Choroid plexus epithelial cell (primary cell): ENCODE results near the gene NLRP14.
A peak's percentile ranks its signal among the peaks of the same experiment; 100 is the strongest.

Experiments used
- DNase-seq: peaks from one replicate; pipeline ENCODE4 v3.0.0-alpha.2; 2010; ENCODE audit warnings: low read depth
- H3K4me3 ChIP-seq: 2 replicates; pipeline ENCODE4 v1.5.1; 2011; ENCODE audit warnings: low read depth, mild to moderate bottlenecking, control low read depth, low read length, moderate library complexity
- CTCF ChIP-seq: conservative IDR thresholded peaks from 2 replicates; pipeline ENCODE4 v1.5.1; 2011; ENCODE audit warnings: low read depth, mild to moderate bottlenecking, control low read depth, inconsistent platforms, low read length, moderate library complexity

NLRP14 gene

GRCh38 chr11:7020183-7020917 lies at the start of gene NLRP14, which contains the start of gene ZNF214:
Gene NLRP14, plus strand, starts transcription at chr11:7020479. Its CDS starts 18,108 bp downstream, at chr11:7038587.
Gene ZNF214, minus strand, starts transcription at chr11:7020346. Its CDS starts 17,511 bp downstream, at chr11:7002835.
- TF ChIP-seq CTCF: no peak
- peak; percentile 95 for DNase-seq
- peak within 1 kb of the TSS; percentile 92 for H3K4me3 ChIP-seq

DNA sequence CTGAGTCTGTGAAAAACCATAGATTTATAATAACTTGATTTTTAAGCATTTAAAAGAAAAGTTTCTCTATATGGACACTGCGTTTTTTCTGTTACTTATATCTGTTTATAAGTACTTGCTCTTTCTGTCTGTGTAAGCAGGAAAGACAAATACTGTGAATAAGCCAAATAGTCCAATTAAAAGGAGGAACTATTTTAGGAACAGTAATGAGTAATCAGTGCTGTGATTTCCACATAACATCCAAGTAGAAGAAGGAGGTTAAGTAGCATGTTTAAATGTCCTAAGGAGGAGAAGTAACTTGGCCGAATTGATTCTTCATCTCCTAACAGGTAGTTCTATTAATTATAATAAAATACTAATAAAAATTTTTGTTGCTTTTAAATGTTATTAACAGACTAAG lies 40.9 kb upstream of the NLRP14 start:
- TF ChIP-seq CTCF: no peak
- H3K4me3 ChIP-seq: no peak overlapping the region
- DNase-seq: peak; percentile 13

- TF ChIP-seq CTCF: no peak
- no peak for DNase-seq
- H3K4me3 ChIP-seq: no peak overlapping the region
These were observed 33.8 kb upstream of the NLRP14 start for GRCh38 chr11:6986487-6986886.

DNA sequence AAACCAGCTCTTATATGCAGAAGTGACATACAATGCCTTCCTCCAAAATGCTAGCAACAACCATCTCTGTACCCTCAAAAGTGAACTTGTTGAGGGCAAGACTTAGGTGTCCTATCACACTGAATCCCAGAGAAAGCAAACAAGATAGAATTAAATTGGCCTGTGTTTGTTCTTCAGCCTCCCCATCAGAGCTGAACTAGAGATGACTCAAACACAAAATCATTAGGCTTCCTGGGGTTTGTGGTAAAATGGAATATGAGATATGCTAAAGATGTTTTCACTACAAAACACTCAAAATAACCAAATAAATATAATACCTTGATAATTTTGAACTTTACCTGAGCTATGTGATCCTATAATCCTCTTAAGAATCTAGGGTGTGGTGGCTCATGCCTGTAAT lies 31.8 kb upstream of the NLRP14 start:
- peak; percentile 72 for DNase-seq

GRCh38 chr11:6991227-6991626 lies 29.1 kb upstream of the NLRP14 start:
- no peak for DNase-seq
- H3K4me3 ChIP-seq: no peak overlapping the region
- TF ChIP-seq CTCF: no peak

More for the DNA sequence above, 31.8 kb upstream of the NLRP14 start:
- no peak overlapping the region for H3K4me3 ChIP-seq
- TF ChIP-seq CTCF: no peak

DNA sequence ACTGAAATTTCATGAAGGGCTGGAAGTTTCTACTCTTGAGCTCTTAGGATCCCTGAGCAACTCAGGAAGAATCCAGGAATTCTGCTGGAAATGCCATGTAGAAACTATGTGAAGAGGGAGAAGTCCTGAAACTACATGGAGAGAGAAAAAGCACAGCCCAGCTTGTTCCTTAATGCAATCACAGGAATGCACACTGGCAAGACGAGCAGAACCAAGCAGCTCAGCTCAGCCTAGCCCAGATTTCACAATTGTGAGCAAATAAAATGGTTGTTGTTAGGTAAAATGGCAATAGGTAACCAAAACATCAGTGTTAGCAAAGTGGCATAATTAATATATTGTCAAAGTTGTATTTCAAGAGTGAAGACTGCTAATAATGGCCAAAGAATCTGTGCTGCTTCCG lies 28.3 kb upstream of the NLRP14 start:
- peak; percentile 71 for DNase-seq
- no peak for TF ChIP-seq CTCF
- H3K4me3 ChIP-seq: no peak overlapping the region
